Karpas-422 (cell line): ENCODE data around the gene MGAT5. TPM values are rescaled to one million over a fixed set of nuclear protein-coding genes. Genes with fewer than 3 reads are reported as not detected.

ENCODE experiments used
- DNase-seq: peaks from one replicate; pipeline ENCODE4 v3.0.0-alpha.2; 2015
- H2AFZ ChIP-seq: fragments of 200-600 bp; sonication (generic); 2 replicates; pipeline ENCODE4 v1.6.1; 2014; ENCODE audit warnings: antibody characterized with exemption, low read length, mixed read lengths
- H3K27ac ChIP-seq: fragments of 200-600 bp; sonication (generic); 2 replicates; pipeline ENCODE4 v1.5.1; 2014; ENCODE audit warnings: mild to moderate bottlenecking, low read length, moderate library complexity
- H3K27me3 ChIP-seq: fragments of 200-600 bp; sonication (generic); 2 replicates; pipeline ENCODE4 v1.6.1; 2014; ENCODE audit warnings: low read length, mixed read lengths
- H3K36me3 ChIP-seq: fragments of 200-600 bp; sonication (generic); 2 replicates; pipeline ENCODE4 v1.6.1; 2014; ENCODE audit warnings: low read length, mixed read lengths; ENCODE audit not compliant: insufficient read depth
- H3K4me1 ChIP-seq: fragments of 200-600 bp; sonication (generic); 2 replicates; pipeline ENCODE4 v1.6.1; 2014; ENCODE audit warnings: mild to moderate bottlenecking, low read length, mixed read lengths
- H3K4me2 ChIP-seq: fragments of 200-600 bp; sonication (generic); 2 replicates; pipeline ENCODE4 v1.6.1; 2014; ENCODE audit warnings: low read length, low read depth, mild to moderate bottlenecking; ENCODE audit not compliant: poor library complexity, severe bottlenecking
- H3K4me3 ChIP-seq: fragments of 200-600 bp; sonication (generic); 2 replicates; pipeline ENCODE4 v1.5.1; 2014; ENCODE audit warnings: mild to moderate bottlenecking, antibody characterized with exemption, low read length, mixed read lengths
- H3K79me2 ChIP-seq: fragments of 200-600 bp; sonication (generic); 2 replicates; pipeline ENCODE4 v1.6.1; 2014; ENCODE audit warnings: mild to moderate bottlenecking, low read length, mixed read lengths
- H3K9ac ChIP-seq: fragments of 200-600 bp; sonication (generic); 2 replicates; pipeline ENCODE4 v1.6.0; 2014; ENCODE audit warnings: low read length
- H3K9me2 ChIP-seq: fragments of 200-600 bp; sonication (generic), shearing (Covaris generic); replicated peaks from 2 replicates; pipeline ENCODE4 v1.6.0; 2014; ENCODE audit warnings: mild to moderate bottlenecking, low read length, moderate library complexity; ENCODE audit not compliant: insufficient read depth
- H3K9me3 ChIP-seq: fragments of 300-700, 200-600 bp; sonication (generic); 2 replicates; pipeline ENCODE4 v1.6.1; 2014; ENCODE audit warnings: low read length, mixed read lengths
- H4K20me1 ChIP-seq: fragments of 200-600 bp; sonication (generic); 2 replicates; pipeline ENCODE4 v1.6.1; 2014; ENCODE audit warnings: mild to moderate bottlenecking, antibody characterized with exemption, low read length, low read depth; ENCODE audit not compliant: insufficient read depth
- total RNA-seq: library from RNA; depleted of rRNA; stranded (reverse); fragments of >200 nt; shearing (Covaris generic); gene quantifications from 2 replicates; pipeline ENCODE4 v1.2.3, GENCODE V29; 2014; ENCODE audit warnings: low replicate concordance; rRNA removed

MGAT5 gene, protein sequence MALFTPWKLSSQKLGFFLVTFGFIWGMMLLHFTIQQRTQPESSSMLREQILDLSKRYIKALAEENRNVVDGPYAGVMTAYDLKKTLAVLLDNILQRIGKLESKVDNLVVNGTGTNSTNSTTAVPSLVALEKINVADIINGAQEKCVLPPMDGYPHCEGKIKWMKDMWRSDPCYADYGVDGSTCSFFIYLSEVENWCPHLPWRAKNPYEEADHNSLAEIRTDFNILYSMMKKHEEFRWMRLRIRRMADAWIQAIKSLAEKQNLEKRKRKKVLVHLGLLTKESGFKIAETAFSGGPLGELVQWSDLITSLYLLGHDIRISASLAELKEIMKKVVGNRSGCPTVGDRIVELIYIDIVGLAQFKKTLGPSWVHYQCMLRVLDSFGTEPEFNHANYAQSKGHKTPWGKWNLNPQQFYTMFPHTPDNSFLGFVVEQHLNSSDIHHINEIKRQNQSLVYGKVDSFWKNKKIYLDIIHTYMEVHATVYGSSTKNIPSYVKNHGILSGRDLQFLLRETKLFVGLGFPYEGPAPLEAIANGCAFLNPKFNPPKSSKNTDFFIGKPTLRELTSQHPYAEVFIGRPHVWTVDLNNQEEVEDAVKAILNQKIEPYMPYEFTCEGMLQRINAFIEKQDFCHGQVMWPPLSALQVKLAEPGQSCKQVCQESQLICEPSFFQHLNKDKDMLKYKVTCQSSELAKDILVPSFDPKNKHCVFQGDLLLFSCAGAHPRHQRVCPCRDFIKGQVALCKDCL
- total RNA-seq = 22.2 and 22.7 TPM in 2 replicates

GRCh38 chr2:134253804-134254203 lies at the start of gene MGAT5:
Gene MGAT5, plus strand, starts transcription at chr2:134254072. Its CDS starts 332 bp downstream, at chr2:134254404.
- Histone ChIP-seq H3K4me3 (no peak within 1 kb of the TSS), H3K27ac (0 out of 2 replicates have a peak within 1 kb of the TSS, but pooled peaks have one; percentile 4), H3K9ac (0 out of 2 replicates have a peak within 1 kb of the TSS, but pooled peaks have one; percentile 11), H3K9me2 (no peaks in the 10 kb centered on the region), H3K79me2 (no peaks in the 10 kb centered on the region), H3K4me2 (peak within 1 kb of the TSS; percentile 14), H4K20me1 (no peaks in the 10 kb centered on the region), H2AFZ (no peak within 1 kb of the TSS; the same call in 1 of the 2 replicates), H3K36me3 (no peaks in the 10 kb centered on the region), H3K9me3 (no peaks in the 10 kb centered on the region), H3K27me3 (no peaks in the 10 kb centered on the region), H3K4me1 (peaks cover 56% of the 10 kb centered on the region)
- DNase-seq = no peak

- DNase-seq = no peak
- Histone ChIP-seq H3K4me2 (no peak overlapping the region), H4K20me1 (peaks cover 46% of the 10 kb centered on the region), H3K4me1 (no peaks in the 10 kb centered on the region), H3K9me3 (no peaks in the 10 kb centered on the region), H3K27ac (no peak overlapping the region), H3K4me3 (no peak overlapping the region), H3K9me2 (no peaks in the 10 kb centered on the region), H3K36me3 (no peaks in the 10 kb centered on the region), H3K9ac (no peak overlapping the region), H2AFZ (no peak overlapping the region), H3K79me2 (no peaks in the 10 kb centered on the region), H3K27me3 (no peaks in the 10 kb centered on the region)
Observed at GRCh38 chr2:134205087-134205486, 48.8 kb upstream of the MGAT5 start.

DNA sequence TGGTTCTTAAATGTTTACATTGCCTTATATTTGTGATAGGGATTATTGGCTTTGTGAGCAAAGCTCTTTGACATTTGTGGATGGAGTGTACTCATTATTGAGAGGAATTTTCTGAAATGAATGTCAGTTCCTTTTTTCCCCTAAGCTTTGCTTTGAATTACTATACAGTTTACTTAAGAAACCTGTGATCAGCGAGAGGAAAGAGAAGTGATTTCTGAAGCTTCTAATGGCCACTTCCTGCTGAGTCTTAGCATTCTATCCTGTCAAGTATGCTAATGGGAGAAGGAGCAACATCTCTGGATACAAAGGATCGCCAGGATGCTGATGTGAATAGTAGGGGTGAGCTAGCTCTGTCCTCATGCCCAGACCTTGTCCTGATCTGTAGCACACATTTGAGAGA lies 47.8 kb upstream of the MGAT5 start:
- no peak overlapping the region for H3K4me3 ChIP-seq
- no peaks in the 10 kb centered on the region for H3K4me1 ChIP-seq
- no peaks in the 10 kb centered on the region for H3K9me3 ChIP-seq
- H2AFZ ChIP-seq = no peak overlapping the region
- H4K20me1 ChIP-seq = peaks cover 46% of the 10 kb centered on the region
- H3K4me2 ChIP-seq = no peak overlapping the region
- no peaks in the 10 kb centered on the region for H3K79me2 ChIP-seq
- no peaks in the 10 kb centered on the region for H3K36me3 ChIP-seq
- H3K9ac ChIP-seq = no peak overlapping the region
- no peak for DNase-seq
- no peak overlapping the region for H3K27ac ChIP-seq
- H3K27me3 ChIP-seq = no peaks in the 10 kb centered on the region
- H3K9me2 ChIP-seq = no peaks in the 10 kb centered on the region

DNA sequence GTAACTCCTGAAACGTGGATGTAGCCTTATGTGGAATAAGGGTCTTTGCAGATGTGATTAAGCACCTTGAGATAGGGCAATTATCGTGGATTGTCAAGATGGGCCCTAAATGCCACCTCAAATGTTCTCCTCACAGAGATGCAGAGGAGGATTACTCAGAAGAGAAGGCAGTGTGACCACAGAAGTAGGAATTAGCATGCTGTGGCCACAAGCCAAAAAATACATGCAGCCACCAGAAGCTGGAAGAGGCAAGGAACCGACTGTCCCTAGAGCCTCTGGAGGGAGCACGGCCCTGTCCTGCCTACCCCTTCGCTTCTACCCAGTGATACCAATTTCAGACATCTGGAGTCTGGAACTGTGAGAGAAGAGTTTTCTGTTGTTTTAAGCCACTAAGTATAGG lies 47.3 kb upstream of the MGAT5 start:
- no peak overlapping the region for H3K27ac ChIP-seq
- H3K27me3 ChIP-seq = no peaks in the 10 kb centered on the region
- no peak for DNase-seq
- no peaks in the 10 kb centered on the region for H3K4me1 ChIP-seq
- peaks cover 43% of the 10 kb centered on the region for H4K20me1 ChIP-seq
- H3K36me3 ChIP-seq = no peaks in the 10 kb centered on the region
- H2AFZ ChIP-seq = no peak overlapping the region
- H3K9ac ChIP-seq = no peak overlapping the region
- H3K79me2 ChIP-seq = no peaks in the 10 kb centered on the region
- H3K4me2 ChIP-seq = no peak overlapping the region
- no peaks in the 10 kb centered on the region for H3K9me3 ChIP-seq
- no peak overlapping the region for H3K4me3 ChIP-seq
- no peaks in the 10 kb centered on the region for H3K9me2 ChIP-seq

- Histone ChIP-seq H3K79me2 (no peaks in the 10 kb centered on the region), H3K4me1 (peaks cover 2% of the 10 kb centered on the region), H3K9ac (no peak overlapping the region), H3K27me3 (no peaks in the 10 kb centered on the region), H4K20me1 (peaks cover 37% of the 10 kb centered on the region), H3K27ac (no peak overlapping the region), H3K4me2 (no peak overlapping the region), H3K4me3 (no peak overlapping the region), H3K9me3 (no peaks in the 10 kb centered on the region), H2AFZ (no peak overlapping the region), H3K9me2 (no peaks in the 10 kb centered on the region), H3K36me3 (no peaks in the 10 kb centered on the region)
- peak; percentile 84 for DNase-seq
Observed at GRCh38 chr2:134207589-134208209, 46.2 kb upstream of the MGAT5 start.

DNA sequence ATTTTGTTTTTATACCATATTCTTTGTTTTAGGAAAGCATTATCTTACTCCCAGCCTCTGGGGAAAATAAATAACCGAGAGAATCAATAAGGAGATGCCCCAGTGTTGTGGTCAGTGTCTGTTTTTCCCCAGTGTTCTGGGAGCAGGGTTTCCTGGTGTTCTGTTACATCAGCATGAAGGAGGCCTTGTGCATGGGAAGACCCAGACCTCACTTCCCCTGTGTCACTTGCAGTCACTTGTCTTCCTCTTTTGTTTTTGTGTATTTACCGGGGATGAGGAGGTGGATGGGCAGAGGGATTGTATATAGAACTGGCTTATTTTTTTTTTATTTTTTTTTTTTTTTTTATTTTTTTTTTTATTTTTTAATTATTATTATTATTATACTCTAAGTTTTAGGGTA lies 45.0 kb upstream of the MGAT5 start:
- Histone ChIP-seq H3K9me3 (no peaks in the 10 kb centered on the region), H3K36me3 (no peaks in the 10 kb centered on the region), H3K4me1 (peaks cover 6% of the 10 kb centered on the region), H3K27ac (no peak overlapping the region), H3K4me3 (no peak overlapping the region), H3K27me3 (no peaks in the 10 kb centered on the region), H4K20me1 (peaks cover 39% of the 10 kb centered on the region), H3K79me2 (no peaks in the 10 kb centered on the region), H3K9me2 (no peaks in the 10 kb centered on the region), H2AFZ (no peak overlapping the region), H3K9ac (no peak overlapping the region), H3K4me2 (no peak overlapping the region)
- no peak for DNase-seq

DNA sequence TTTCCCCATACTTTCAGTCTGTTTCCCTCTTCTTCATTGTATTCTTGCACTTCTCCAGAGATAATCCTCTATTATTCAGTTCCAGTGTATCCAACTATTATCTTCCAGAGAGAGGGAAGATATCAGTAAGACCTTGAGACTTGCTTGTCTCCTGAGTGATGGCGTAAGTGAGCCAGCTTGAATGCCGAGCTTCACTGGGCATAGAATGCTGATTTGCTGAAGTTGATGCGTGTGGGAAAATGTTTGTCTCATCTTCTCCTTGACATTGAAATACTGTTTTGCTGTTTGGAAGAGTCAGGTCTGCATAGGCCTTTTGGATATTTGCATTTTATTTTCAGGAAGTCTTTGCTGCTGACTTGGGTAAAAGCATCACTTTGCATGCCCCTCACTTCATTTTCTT lies 41.1 kb upstream of the MGAT5 start:
- H3K9ac ChIP-seq = no peak overlapping the region
- H3K36me3 ChIP-seq = no peaks in the 10 kb centered on the region
- no peak overlapping the region for H3K4me3 ChIP-seq
- H2AFZ ChIP-seq = no peak overlapping the region
- no peaks in the 10 kb centered on the region for H3K27me3 ChIP-seq
- no peaks in the 10 kb centered on the region for H3K9me2 ChIP-seq
- no peak overlapping the region for H3K27ac ChIP-seq
- H3K4me2 ChIP-seq = no peak overlapping the region
- H3K9me3 ChIP-seq = no peaks in the 10 kb centered on the region
- peaks cover 39% of the 10 kb centered on the region for H4K20me1 ChIP-seq
- no peak for DNase-seq
- peaks cover 7% of the 10 kb centered on the region for H3K4me1 ChIP-seq
- no peaks in the 10 kb centered on the region for H3K79me2 ChIP-seq
